GM21381 (cell line): Measurements from ENCODE around the gene GOT1.

Experiments used
- ATAC-seq: cut with Tn5 transposase; IDR thresholded peaks from one replicate; pipeline ENCODE4 v1.9.1; 2021; ENCODE audit warnings: mild to moderate bottlenecking, moderate library complexity; ENCODE audit not compliant: unreplicated experiment

Gene GOT1

GRCh38 chr10:99433378-99434020, 3.1 kb upstream of the GOT1 start:
- ATAC-seq, result no peak

GRCh38 chr10:99432881-99433280, 2.5 kb upstream of the GOT1 start:
- no peak for ATAC-seq

GRCh38 chr10:99432047-99432446, 1.6 kb upstream of the GOT1 start:
- no peak for ATAC-seq

GRCh38 chr10:99431190-99431760, 851 bp upstream of the GOT1 start:
- ATAC-seq, result no peak

GRCh38 chr10:99430116-99430450, 341 bp downstream of the GOT1 start:
- ATAC-seq, result peak; percentile 13

GRCh38 chr10:99429517-99430095, 818 bp downstream of the GOT1 start:
- ATAC-seq, result no peak

- ATAC-seq, result no peak
Observed at GRCh38 chr10:99427566-99428190, 2.7 kb downstream of the GOT1 start.

- ATAC-seq, result no peak
Observed at GRCh38 chr10:99426689-99427088, 3.7 kb downstream of the GOT1 start.

GRCh38 chr10:99425204-99425603, 5.2 kb downstream of the GOT1 start:
- no peak for ATAC-seq

- no peak for ATAC-seq
Observed at GRCh38 chr10:99424656-99425055, 5.8 kb downstream of the GOT1 start.

GRCh38 chr10:99422529-99423096, 7.8 kb downstream of the GOT1 start:
- no peak for ATAC-seq

- no peak for ATAC-seq
Observed at GRCh38 chr10:99421233-99421739, 9.1 kb downstream of the GOT1 start.

- ATAC-seq, result no peak
Observed at GRCh38 chr10:99419688-99420087, 10.7 kb downstream of the GOT1 start.

GRCh38 chr10:99418910-99419624, 11.4 kb downstream of the GOT1 start:
- ATAC-seq, result no peak

- no peak for ATAC-seq
Observed at GRCh38 chr10:99412099-99412498, 18.3 kb downstream of the GOT1 start.

- ATAC-seq, result no peak
Observed at GRCh38 chr10:99411546-99411945, 18.9 kb downstream of the GOT1 start.

- ATAC-seq, result no peak
Observed at GRCh38 chr10:99410876-99411275, 19.5 kb downstream of the GOT1 start.

- no peak for ATAC-seq
Observed at GRCh38 chr10:99410146-99410545, 20.3 kb downstream of the GOT1 start.

- no peak for ATAC-seq
Observed at GRCh38 chr10:99406149-99406548, 24.3 kb downstream of the GOT1 start.

- peak; percentile 54 for ATAC-seq
Observed at GRCh38 chr10:99403674-99404073, 26.8 kb downstream of the GOT1 start.

- no peak for ATAC-seq
Observed at GRCh38 chr10:99399664-99400063, 30.8 kb downstream of the GOT1 start.
